AG10803 (cell line): ENCODE data around the gene APOBEC3A.

ENCODE experiments used
- DNase-seq: peaks from one replicate; pipeline ENCODE4 v3.0.0; 2010; ENCODE audit warnings: low read depth
- H3K4me3 ChIP-seq: 2 replicates; pipeline ENCODE4 v1.5.1; 2011; ENCODE audit warnings: mild to moderate bottlenecking, low read length, control low read depth
- TF ChIP-seq, protein P1 (sequence below): conservative IDR thresholded peaks from 2 replicates; pipeline ENCODE4 v1.5.1; 2011; ENCODE audit warnings: mild to moderate bottlenecking, low read length, control low read depth, inconsistent platforms

The APOBEC3A gene

DNA sequence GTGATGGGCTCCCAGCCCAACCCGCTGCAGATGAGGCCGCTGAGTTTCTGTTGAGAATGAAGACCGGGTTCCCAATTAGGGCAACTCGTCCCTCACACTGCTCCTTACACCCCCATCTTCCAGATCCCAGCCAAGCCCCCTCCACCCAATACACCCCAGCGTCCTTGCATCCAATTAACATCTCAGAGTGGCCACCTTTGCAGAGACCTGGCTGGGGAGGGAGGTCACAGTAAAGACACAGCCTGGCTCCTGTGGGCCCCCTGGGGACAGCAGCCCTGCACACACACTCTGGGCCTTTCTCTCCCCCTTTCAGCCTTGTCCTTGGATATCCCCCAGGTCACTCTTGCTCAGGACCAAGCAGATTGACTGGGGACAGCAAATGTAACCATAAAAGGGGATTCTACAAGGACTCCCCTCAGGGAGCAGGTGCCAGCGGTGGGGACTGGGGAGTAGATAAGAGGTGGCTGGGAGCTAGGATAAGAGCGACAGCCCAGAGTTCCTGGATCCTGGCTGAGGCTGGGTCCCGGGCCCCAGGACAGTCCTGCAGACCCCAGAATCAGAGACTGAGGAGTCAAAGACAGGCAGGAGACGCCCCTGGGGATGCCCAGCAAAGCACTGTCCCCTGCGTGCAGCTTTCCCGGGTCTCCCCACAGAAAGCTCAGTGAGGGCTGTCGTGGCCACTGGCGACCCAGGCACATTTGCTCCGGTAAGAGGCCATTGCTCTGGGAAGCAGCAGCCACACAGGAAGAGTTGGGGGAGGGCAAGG, 8.4 kb downstream of the APOBEC3A start:
- H3K4me3 ChIP-seq: no peak overlapping the region
- DNase-seq: no peak
- TF ChIP-seq, protein P1, sequence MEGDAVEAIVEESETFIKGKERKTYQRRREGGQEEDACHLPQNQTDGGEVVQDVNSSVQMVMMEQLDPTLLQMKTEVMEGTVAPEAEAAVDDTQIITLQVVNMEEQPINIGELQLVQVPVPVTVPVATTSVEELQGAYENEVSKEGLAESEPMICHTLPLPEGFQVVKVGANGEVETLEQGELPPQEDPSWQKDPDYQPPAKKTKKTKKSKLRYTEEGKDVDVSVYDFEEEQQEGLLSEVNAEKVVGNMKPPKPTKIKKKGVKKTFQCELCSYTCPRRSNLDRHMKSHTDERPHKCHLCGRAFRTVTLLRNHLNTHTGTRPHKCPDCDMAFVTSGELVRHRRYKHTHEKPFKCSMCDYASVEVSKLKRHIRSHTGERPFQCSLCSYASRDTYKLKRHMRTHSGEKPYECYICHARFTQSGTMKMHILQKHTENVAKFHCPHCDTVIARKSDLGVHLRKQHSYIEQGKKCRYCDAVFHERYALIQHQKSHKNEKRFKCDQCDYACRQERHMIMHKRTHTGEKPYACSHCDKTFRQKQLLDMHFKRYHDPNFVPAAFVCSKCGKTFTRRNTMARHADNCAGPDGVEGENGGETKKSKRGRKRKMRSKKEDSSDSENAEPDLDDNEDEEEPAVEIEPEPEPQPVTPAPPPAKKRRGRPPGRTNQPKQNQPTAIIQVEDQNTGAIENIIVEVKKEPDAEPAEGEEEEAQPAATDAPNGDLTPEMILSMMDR: no peak

DNA sequence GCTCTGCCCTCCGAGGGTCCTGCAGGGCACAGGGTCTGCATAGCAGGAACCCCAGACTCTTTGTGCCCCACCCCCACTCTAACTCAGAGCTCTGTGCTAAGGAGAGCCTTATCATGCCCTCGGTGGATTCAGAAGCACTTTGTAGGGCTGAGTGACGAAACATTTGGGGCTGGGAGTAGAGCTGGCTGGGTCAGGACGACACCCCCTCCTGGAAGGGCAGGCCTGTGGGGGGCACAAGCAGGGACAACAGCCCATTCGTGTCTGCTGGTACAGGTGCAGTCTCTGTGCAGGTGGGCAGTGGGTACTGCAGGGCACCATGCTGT, 8.9 kb downstream of the APOBEC3A start:
- no peak for DNase-seq
- H3K4me3 ChIP-seq: no peak overlapping the region
- TF ChIP-seq, protein P1: no peak

DNA sequence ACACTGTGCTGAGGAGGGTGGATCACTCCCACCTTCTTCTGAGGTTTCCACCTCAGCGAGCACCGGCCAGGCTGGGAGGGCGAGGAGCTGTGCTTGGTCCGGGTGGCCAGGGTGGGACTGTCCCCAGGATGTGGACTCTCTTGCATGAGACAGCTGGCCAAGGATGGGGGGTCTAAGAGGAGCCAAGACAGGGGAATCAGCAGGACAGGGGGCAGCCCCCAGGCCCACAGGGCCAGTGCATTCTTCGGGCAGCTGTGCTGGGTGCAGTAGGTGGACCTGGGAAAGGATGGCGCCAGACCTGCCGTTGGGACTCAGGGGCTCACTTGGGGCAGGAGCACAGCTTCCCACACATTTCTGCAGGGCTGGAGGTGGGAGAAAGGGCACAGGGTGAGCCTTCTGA, 9.5 kb downstream of the APOBEC3A start:
- TF ChIP-seq, protein P1: no peak
- DNase-seq: no peak
- no peak overlapping the region for H3K4me3 ChIP-seq

DNA sequence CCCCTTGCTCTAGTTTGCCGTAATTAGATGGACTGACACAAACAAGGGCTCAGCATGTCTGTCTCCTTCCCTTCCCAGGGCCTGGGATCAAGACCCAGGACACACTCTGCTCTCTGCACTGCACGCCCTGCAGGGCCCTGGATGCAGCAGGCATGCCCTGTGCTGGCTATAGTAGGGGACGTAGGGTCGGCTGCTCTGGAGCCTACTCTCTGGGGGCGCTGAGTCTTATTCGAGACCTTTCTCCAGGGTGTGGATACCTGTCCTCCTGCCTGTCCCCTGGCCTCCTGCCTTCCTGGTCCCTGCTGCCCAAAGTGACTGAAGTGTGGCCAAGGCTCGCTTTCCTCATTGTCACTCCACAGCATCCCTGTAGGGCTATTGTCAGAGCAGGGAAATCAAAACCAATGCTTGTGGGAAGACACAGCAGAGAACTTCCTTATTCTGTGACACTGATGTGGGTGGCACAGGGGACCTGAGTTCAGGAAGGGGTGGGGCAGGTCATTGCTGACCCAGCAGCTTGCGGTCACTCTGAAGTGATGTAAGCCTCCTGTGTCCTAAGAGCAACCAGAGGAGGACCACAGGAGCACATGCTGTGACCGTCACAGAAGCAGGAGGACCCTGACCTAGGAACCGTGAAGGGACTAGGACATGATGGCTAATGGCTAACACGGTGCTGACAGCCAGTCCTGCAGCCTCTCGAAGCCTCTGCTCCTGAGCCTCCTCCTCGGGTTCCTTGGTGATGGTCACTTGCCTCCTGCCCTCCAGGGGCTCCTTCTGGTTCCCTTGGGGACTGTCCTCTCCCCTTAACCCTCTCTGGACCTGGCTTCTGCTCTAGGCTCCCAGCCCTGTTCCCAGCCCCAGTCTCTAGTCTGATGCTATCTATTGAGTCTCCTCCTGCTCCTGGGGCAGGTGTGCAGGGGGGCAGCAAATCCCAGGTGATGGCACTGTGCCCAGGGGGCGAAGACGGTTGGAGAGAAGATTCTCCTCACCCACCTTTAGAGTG, 10.3 kb downstream of the APOBEC3A start:
- TF ChIP-seq, protein P1: no peak
- DNase-seq: no peak

DNA sequence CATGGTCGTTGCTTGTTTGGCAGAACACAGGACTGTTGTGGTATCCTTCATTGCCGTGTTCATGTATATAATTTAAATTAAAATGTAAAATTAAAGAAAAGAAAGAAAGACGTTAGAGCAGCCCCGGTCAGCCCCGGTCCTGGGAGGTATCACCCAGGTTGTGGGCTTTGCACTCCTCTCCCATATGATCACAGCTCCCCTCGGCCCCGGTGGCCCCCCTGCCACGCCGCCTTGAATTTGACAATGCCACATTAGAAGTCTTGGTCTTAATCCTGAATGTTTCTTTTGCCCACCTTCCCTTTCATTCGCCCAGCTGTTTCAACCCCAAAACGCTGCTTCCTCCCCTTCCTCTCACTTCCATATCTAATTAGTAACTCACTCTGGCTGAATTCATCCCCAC, 11.4 kb downstream of the APOBEC3A start:
- DNase-seq: no peak
- TF ChIP-seq, protein P1: no peak
- H3K4me3 ChIP-seq: no peak overlapping the region

More for the DNA sequence above, 10.3 kb downstream of the APOBEC3A start:
- H3K4me3 ChIP-seq: no peak overlapping the region

DNA sequence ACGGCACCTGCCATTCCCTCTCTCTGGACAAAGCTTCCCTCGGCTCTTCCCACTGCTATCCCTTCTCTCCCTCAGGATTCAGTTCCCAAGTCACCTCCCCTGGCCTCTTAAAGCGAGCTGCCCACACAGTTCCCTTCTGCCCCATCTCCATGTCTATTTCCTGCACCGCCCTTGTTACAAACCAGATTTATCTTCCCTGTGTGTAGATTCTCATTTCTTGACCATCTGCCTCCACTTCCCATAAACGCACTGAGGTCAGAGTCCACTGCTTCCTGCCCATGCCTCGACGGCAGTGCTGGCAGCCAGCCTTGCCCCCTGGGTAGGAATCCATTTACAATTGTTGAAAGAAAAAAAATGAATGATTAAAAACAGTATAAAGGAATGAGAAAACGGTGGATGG, 13.1 kb downstream of the APOBEC3A start:
- no peak for DNase-seq
- no peak overlapping the region for H3K4me3 ChIP-seq
- TF ChIP-seq, protein P1: no peak
